T-helper 2 cell treated with Interferon-gamma antibody and Interleukin-4, amounts not matched to agents 5 μg/mL and 100 μg/mL, for 36 hours (primary cell): ENCODE results near the gene UGT3A1.

Experiments
- DNase-seq: peaks from one replicate; pipeline ENCODE4 v3.0.0; 2021; ENCODE audit warnings: low spot score
- H3K27ac Mint-ChIP-seq: one replicate; pipeline ENCODE4 v1.8.0; 2021; ENCODE audit warnings: mild to moderate bottlenecking, mixed read lengths
- H3K27me3 Mint-ChIP-seq: one replicate; pipeline ENCODE4 v1.8.0; 2021; ENCODE audit warnings: low read depth, mixed read lengths
- H3K36me3 Mint-ChIP-seq: one replicate; pipeline ENCODE4 v1.8.0; 2021; ENCODE audit warnings: low read depth, mixed read lengths
- H3K4me1 Mint-ChIP-seq: one replicate; pipeline ENCODE4 v1.8.0; 2021; ENCODE audit warnings: low read depth, mixed read lengths
- H3K4me3 Mint-ChIP-seq: one replicate; pipeline ENCODE4 v1.8.0; 2022; ENCODE audit warnings: mild to moderate bottlenecking, moderate library complexity, mixed read lengths
- H3K9me3 Mint-ChIP-seq: one replicate; pipeline ENCODE4 v1.8.0; 2021; ENCODE audit warnings: mixed read lengths

UGT3A1 gene

DNA sequence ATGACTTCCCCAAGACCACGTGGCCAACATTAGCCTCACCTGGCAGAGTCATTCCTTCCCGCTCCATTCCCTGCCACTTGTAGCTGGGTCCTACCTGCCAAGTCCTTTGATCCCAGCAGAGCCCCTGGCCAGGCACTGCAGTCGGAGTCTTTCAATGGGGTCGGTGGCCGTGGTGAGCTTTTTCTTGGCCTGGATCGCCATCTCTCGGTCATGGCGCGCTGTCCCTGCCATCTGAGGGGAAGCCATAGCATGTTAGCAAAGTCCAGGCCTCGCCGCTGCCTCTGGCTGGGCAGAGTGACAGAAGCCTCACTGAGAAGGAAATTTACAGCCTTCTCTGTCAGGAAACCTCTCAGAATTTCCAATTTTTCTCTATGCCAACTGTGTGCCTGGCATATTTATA, 70.3 kb downstream of the UGT3A1 start:
- no peak for DNase-seq
- Mint-ChIP-seq H3K4me1 (peaks cover 40% of the 10 kb centered on the region), H3K36me3 (peaks cover 16% of the 10 kb centered on the region), H3K4me3 (no peak overlapping the region), H3K27ac (no peak overlapping the region), H3K27me3 (peaks cover 4% of the 10 kb centered on the region), H3K9me3 (peaks cover 27% of the 10 kb centered on the region)

DNA sequence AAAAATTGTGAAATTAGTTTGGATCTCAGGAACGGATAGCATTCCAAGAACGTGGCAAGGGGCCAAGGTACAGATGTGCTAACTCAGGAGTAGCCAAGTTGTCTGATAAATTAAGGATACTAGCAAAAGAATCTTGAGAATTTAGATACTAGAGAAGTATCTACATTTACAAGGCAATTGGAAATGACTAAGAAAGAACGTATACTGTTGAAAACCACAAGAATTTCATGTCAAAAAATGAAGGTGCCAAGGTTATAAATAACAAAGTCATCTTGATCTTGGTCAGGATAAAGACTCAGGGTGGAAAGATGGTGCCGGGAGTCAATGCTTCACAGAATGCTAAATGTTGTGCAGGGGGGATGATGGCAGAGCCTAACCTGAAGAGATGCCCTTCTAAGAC, 72.0 kb downstream of the UGT3A1 start:
- Mint-ChIP-seq H3K4me3 (peak overlapping the region; percentile 14), H3K36me3 (peaks cover 25% of the 10 kb centered on the region), H3K27me3 (no peaks in the 10 kb centered on the region), H3K9me3 (peaks cover 38% of the 10 kb centered on the region), H3K27ac (peak overlapping the region; percentile 80), H3K4me1 (peaks cover 28% of the 10 kb centered on the region)
- DNase-seq = peak; percentile 58

DNA sequence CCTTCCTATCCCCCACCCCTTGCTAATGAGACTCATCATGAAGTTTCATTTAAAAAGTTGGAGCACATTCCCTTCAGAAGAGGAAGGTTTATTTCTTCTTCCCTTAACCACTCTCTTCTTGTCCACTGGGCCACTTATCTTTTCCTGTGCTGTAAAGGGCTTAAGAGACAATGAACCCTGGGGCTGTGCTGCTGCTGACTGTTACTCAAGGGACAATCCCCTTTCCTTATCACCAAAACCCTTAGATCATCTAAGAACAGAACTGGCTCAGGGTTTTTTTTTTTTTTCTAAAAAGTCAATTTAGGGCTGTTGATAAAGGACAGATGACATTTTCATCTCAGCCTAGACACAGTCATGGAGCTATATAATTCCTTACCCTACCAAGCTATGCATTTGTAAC, 82.4 kb downstream of the UGT3A1 start:
- peaks cover 36% of the 10 kb centered on the region for H3K36me3 Mint-ChIP-seq
- peak; percentile 43 for DNase-seq
- H3K4me3 Mint-ChIP-seq = peak overlapping the region; percentile 67
- H3K9me3 Mint-ChIP-seq = peaks cover 33% of the 10 kb centered on the region
- peaks cover 44% of the 10 kb centered on the region for H3K4me1 Mint-ChIP-seq
- no peaks in the 10 kb centered on the region for H3K27me3 Mint-ChIP-seq
- peak overlapping the region; percentile 70 for H3K27ac Mint-ChIP-seq

DNA sequence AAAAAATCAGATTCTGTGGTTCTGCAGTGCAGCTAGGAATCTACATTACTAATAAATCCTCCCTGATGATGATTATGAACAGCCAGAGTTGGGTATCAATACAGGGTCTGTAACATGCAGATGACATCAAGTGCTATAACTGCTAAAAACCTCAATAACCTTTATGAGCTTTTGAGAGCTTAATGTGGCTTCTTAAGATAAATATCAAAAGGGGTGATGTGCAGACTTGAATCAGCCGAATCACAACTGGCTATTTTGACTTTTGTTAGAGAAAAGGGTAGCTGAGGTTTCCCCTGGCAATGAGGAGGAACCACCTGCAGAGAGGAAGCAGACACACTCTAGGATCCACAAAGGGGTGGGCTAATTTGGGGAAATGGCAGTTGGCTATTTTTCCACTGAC, 83.0 kb downstream of the UGT3A1 start:
- peak; percentile 36 for DNase-seq
- peak overlapping the region; percentile 67 for H3K4me3 Mint-ChIP-seq
- no peaks in the 10 kb centered on the region for H3K27me3 Mint-ChIP-seq
- H3K27ac Mint-ChIP-seq = peak overlapping the region; percentile 70
- peaks cover 49% of the 10 kb centered on the region for H3K4me1 Mint-ChIP-seq
- H3K36me3 Mint-ChIP-seq = peaks cover 39% of the 10 kb centered on the region
- H3K9me3 Mint-ChIP-seq = peaks cover 35% of the 10 kb centered on the region

DNA sequence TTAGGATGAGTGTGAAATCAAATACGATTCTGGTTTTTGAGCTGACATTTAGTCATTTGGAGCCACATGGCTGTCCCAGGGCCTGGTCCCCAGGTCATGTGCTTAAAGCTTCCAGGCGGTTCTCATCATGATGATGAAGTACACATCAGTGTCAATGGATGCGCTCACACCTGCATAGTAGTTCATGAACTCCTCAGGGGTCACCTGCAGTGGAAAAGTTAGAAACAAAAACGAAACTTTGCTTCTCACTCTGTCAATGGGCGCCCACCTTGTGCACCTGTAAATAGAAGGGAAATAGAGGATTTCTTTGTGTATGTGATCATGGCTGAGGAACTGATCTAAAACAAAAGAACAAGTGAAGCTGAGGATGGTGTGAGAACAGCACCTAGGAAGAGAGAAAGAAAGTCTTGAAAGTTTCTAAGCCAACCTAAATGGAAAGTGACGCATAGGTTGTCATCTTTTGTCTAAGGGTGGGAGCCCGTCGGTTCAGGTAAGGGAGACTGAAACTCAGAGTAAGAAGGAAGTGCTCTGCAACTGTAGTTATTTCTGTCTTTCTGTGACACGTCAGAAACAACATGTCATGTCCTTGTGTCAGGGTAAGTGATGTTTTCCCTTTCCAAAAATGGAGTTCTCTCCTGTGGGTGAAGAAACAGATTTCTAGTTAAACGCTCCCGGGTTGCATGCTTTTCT, 86.6 kb downstream of the UGT3A1 start:
- peaks cover 20% of the 10 kb centered on the region for H3K36me3 Mint-ChIP-seq
- no peaks in the 10 kb centered on the region for H3K27me3 Mint-ChIP-seq
- H3K9me3 Mint-ChIP-seq = peaks cover 15% of the 10 kb centered on the region
- peak overlapping the region; percentile 42 for H3K4me3 Mint-ChIP-seq
- peak overlapping the region; percentile 82 for H3K27ac Mint-ChIP-seq
- H3K4me1 Mint-ChIP-seq = peaks cover 74% of the 10 kb centered on the region
- DNase-seq = peak; percentile 58

DNA sequence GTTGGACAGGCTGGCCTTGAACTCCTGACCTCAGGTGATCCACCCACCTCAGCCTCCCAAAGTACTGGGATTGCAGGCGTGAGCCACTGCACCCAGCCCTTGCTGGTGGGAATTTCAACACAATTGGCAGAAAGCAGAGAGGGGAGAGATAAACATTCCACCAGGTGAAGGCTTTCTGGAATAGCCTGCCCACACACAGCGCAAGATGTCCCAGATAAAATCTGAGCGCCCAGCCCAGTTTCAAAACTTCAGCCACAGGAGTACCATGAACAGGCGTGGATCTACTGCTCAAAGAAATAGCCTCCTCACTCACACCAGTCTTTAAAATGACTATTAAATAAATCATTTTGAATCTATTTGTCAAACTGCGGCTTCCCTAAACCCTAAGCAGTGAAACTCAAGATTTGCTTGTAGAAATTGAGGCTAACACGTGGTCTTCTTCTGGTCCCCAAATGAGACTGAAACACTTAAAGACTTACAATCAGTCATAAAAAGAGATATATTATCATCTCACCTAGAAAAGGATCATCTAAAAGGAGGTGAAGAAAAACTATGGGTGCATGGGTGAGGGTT, 87.5 kb downstream of the UGT3A1 start:
- Mint-ChIP-seq H3K36me3 (peaks cover 20% of the 10 kb centered on the region), H3K9me3 (peaks cover 15% of the 10 kb centered on the region), H3K27me3 (no peaks in the 10 kb centered on the region), H3K4me3 (peak overlapping the region; percentile 33), H3K27ac (peak overlapping the region; percentile 82), H3K4me1 (peaks cover 78% of the 10 kb centered on the region)
- DNase-seq = peak; percentile 56

DNA sequence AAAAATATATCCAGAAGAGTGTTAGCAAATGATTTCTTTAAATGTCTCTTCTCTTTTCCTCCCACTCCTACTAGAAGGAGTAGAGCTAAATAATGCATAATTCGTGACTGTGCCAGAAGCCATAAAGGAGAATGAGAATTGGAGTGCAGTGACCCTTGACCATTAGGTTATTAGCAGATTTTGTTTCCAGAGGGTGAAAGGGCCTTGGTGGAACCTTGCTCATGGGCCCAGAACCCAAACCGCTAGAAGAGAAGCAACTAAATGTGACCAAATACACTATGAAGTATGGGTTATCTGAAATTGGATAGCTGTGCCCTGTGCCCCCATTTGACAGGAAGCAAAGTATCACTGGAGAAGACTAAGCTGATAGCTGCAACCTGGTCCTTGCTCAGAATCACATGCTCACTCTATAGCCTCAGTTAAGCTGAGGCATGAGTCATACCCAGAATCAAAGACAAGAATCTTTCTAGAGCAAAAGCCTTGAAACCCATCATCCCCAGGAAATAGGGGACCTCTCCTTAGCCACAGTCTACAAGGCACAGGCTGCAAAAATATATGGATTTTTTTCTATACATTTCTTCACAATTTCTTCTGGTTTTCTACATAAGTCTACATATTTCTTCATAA, 89.0 kb downstream of the UGT3A1 start:
- H3K4me3 Mint-ChIP-seq = peak overlapping the region; percentile 33
- no peaks in the 10 kb centered on the region for H3K27me3 Mint-ChIP-seq
- H3K36me3 Mint-ChIP-seq = peaks cover 20% of the 10 kb centered on the region
- H3K9me3 Mint-ChIP-seq = peaks cover 15% of the 10 kb centered on the region
- peak overlapping the region; percentile 46 for H3K27ac Mint-ChIP-seq
- H3K4me1 Mint-ChIP-seq = peaks cover 75% of the 10 kb centered on the region
- DNase-seq = peak; percentile 59
